Activated T-cell treated with anti-CD3 and anti-CD28 coated beads for 24 hours (primary cell): ENCODE measurements around the gene SMYD1.

Experiments used
- DNase-seq: peaks from one replicate; pipeline ENCODE4 v3.0.0-alpha.2; 2020; ENCODE audit warnings: low read depth

The SMYD1 gene

GRCh38 chr2:88055371-88056128 lies 12.1 kb upstream of the SMYD1 start, which contains the start of gene KRCC1:
Gene KRCC1 (minus strand): TSS chr2:88055783. CDS start chr2:88028563, 27,220 bp downstream.
- peak; percentile 90 for DNase-seq

- DNase-seq = no peak
These were observed 10.2 kb upstream of the SMYD1 start for GRCh38 chr2:88057437-88057844.

- no peak for DNase-seq
These were observed 9.4 kb upstream of the SMYD1 start for GRCh38 chr2:88058191-88058590.

- DNase-seq = no peak
These were observed 7.4 kb upstream of the SMYD1 start for GRCh38 chr2:88059979-88060906.

- no peak for DNase-seq
These were observed 6.7 kb upstream of the SMYD1 start for GRCh38 chr2:88060907-88061275.

GRCh38 chr2:88061295-88061694 lies 6.3 kb upstream of the SMYD1 start:
- DNase-seq = no peak

- DNase-seq = no peak
These were observed 1.1 kb upstream of the SMYD1 start for GRCh38 chr2:88066543-88066942.

- DNase-seq = no peak
These were observed 436 bp upstream of the SMYD1 start for GRCh38 chr2:88067189-88067588.

GRCh38 chr2:88068044-88068443 lies 419 bp downstream of the SMYD1 start:
- DNase-seq = no peak

- no peak for DNase-seq
These were observed 1.5 kb downstream of the SMYD1 start for GRCh38 chr2:88069117-88069516.

- no peak for DNase-seq
These were observed 2.4 kb downstream of the SMYD1 start for GRCh38 chr2:88070055-88070454.

GRCh38 chr2:88071365-88071764 lies 3.7 kb downstream of the SMYD1 start:
- no peak for DNase-seq

GRCh38 chr2:88074150-88074549 lies 6.5 kb downstream of the SMYD1 start:
- DNase-seq = no peak

GRCh38 chr2:88074854-88075292 lies 7.2 kb downstream of the SMYD1 start:
- DNase-seq = no peak

GRCh38 chr2:88077080-88077479 lies 9.5 kb downstream of the SMYD1 start:
- no peak for DNase-seq

- no peak for DNase-seq
These were observed 11.1 kb downstream of the SMYD1 start for GRCh38 chr2:88078643-88079172.

- no peak for DNase-seq
These were observed 12.9 kb downstream of the SMYD1 start for GRCh38 chr2:88080545-88080944.

GRCh38 chr2:88081924-88082608 lies 14.4 kb downstream of the SMYD1 start:
- no peak for DNase-seq

- no peak for DNase-seq
These were observed 15.2 kb downstream of the SMYD1 start for GRCh38 chr2:88082781-88083180.

- DNase-seq = no peak
These were observed 17.5 kb downstream of the SMYD1 start for GRCh38 chr2:88085099-88085498.

- no peak for DNase-seq
These were observed 18.0 kb downstream of the SMYD1 start for GRCh38 chr2:88085602-88086001.

- no peak for DNase-seq
These were observed 18.8 kb downstream of the SMYD1 start for GRCh38 chr2:88086401-88086800.
